AG09319 (cell line): Measurements from ENCODE around the gene RHBDD1.

ENCODE experiments used
- DNase-seq: peaks from one replicate; pipeline ENCODE4 v3.0.0-alpha.2; 2010; ENCODE audit warnings: low read depth; ENCODE audit errors: extremely low read depth
- CTCF ChIP-seq: IDR thresholded peaks from 2 replicates; pipeline ENCODE4 v1.5.1; 2011; ENCODE audit warnings: low read depth, mild to moderate bottlenecking, inconsistent platforms, low read length, moderate library complexity

RHBDD1 gene

DNA sequence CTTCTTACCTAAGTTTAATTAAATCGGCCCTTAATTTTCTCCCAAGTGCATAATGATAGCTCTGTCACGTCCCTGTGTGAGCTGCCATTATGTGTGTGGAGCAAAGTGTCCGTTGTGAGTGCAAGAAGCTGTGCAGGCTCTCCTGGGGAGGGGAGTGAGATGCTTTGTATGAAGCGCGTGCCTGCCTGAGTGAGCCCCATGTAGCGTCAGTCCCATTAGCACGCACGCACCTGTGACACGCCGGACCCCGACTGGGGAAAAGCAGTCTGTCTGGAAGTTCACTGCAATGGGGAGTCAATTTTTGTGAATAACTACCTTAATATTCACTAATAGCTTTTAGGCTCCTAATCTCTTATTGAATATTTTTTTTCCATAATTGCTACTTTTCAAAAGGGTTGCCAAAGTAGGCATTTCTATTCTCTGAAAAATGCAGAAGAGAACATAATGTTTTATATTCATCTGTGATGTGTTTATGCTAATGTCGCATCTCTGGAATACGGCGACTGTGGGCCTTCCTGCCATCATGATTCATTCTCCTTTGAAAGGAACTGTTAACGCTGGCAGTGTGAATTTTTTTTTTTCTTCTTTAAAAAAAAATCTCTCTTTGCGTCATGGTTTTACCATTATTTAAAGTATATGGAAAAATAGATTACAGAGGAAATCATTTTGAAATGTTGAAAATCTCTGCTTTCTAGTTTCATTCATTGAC, 170.5 kb downstream of the RHBDD1 start:
- TF ChIP-seq CTCF = no peak
- DNase-seq = no peak

GRCh38 chr2:227007148-227007547, 171.3 kb downstream of the RHBDD1 start:
- no peak for DNase-seq
- no peak for TF ChIP-seq CTCF

DNA sequence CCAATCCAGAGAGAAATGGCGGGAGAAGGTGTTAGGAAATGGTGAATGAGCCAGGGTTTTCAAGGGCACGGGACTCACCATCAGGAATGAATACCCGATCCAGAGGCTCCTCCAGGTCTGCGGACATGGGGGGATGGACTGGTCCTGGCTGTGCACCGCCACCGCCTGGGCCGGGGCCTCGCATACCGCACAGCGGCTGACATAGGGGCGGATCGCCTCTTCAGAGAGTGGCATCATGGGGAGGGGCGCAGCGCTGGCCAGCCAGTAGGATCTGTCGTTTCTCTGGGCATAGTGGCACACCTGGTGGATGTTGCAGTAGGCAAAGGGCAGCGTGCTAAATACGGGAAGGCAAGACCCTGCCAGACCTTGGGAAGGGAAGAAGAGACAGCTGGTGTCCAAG, 172.1 kb downstream of the RHBDD1 start:
- TF ChIP-seq CTCF = no peak
- no peak for DNase-seq

DNA sequence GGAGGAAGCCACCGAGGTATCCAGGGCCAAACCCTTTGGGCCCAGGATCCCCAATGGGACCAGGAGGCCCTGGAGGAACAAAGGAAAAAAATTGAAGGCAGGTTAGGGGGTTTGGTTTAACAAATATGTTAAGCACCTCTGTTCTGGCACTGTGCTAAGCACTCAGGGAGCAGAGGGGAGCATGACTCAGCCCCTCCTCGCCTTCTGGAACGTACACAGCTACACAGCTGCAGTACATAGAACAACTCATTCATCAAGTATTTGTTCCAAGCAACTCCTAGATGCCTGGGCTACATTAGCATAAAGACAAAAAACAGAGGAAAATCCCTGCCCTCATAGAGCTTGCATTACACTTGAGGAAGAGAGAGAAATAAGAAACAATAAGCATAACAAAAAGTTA, 174.6 kb downstream of the RHBDD1 start:
- TF ChIP-seq CTCF = no peak
- DNase-seq = no peak

DNA sequence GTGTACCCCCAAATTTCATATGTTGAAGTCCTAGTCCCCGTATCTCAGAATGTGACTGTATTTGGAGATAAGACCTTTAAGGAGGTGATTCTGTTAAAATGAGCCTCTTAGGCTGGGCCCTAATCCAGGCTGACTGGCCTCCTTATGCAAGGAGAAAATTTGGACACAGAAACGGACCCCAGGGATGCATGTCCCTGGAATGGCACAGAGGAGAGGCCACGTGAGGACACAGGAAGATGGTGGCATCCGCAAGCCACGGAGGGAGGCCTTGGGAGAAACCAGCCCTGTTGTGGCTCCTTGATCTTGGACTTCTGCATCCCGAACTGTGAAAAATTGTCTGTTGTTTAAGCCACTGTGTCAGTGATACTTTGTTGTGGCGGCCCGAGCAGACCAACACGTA, 177.5 kb downstream of the RHBDD1 start:
- DNase-seq = no peak
- no peak for TF ChIP-seq CTCF

- no peak for TF ChIP-seq CTCF
- DNase-seq = no peak
Measured at GRCh38 chr2:227013881-227014280, 178.0 kb downstream of the RHBDD1 start.

DNA sequence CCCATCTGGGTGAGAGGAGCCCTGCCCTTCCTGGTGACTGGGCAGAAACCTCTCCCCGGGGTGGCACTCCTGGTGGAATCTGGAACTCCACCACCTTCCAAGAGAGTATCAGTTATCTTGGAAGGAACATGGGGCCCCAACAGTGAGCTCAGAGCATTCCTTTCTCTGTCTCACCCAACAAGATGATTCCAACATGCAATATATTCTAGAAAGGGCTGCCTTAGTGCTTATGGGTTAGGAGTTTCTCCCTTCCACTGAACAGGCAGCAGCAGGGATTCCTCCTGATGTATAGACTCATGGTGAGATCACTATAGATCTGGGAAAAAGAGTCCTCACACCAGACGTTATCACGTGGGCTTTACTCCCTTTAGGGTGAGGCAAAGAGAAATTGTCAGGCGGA, 181.0 kb downstream of the RHBDD1 start:
- DNase-seq = no peak
- TF ChIP-seq CTCF = no peak
